Nephron progenitor cell (in vitro differentiated cells): ENCODE measurements around the gene DUS2.

Source experiments
- DNase-seq: peaks from one replicate; pipeline ENCODE4 v3.0.0; 2021
- H3K27ac Mint-ChIP-seq: 2 replicates; pipeline ENCODE4 v1.8.0; 2021; ENCODE audit warnings: mild to moderate bottlenecking, moderate library complexity, mixed read lengths
- H3K27me3 Mint-ChIP-seq: 2 replicates; pipeline ENCODE4 v1.8.0; 2021; ENCODE audit warnings: mild to moderate bottlenecking, low read depth, mixed read lengths; ENCODE audit not compliant: poor library complexity
- H3K36me3 Mint-ChIP-seq: 2 replicates; pipeline ENCODE4 v1.8.0; 2021; ENCODE audit warnings: low read depth, mixed read lengths
- H3K4me1 Mint-ChIP-seq: 2 replicates; pipeline ENCODE4 v1.8.0; 2021; ENCODE audit warnings: mixed read lengths
- H3K4me3 Mint-ChIP-seq: 2 replicates; pipeline ENCODE4 v1.8.0; 2021; ENCODE audit warnings: mild to moderate bottlenecking, moderate library complexity, mixed read lengths
- H3K9me3 Mint-ChIP-seq: 2 replicates; pipeline ENCODE4 v1.8.0; 2021; ENCODE audit warnings: mild to moderate bottlenecking, moderate library complexity, mixed read lengths
- TF ChIP-seq, protein P1 (sequence below): fragments of 200-600 bp; sonication (generic); IDR thresholded peaks from 2 replicates; pipeline ENCODE4 v1.5.0; 2021; ENCODE audit warnings: antibody characterized with exemption

DUS2 gene

GRCh38 chr16:68074850-68075555, 51.9 kb downstream of the DUS2 start:
- TF ChIP-seq, protein P1, sequence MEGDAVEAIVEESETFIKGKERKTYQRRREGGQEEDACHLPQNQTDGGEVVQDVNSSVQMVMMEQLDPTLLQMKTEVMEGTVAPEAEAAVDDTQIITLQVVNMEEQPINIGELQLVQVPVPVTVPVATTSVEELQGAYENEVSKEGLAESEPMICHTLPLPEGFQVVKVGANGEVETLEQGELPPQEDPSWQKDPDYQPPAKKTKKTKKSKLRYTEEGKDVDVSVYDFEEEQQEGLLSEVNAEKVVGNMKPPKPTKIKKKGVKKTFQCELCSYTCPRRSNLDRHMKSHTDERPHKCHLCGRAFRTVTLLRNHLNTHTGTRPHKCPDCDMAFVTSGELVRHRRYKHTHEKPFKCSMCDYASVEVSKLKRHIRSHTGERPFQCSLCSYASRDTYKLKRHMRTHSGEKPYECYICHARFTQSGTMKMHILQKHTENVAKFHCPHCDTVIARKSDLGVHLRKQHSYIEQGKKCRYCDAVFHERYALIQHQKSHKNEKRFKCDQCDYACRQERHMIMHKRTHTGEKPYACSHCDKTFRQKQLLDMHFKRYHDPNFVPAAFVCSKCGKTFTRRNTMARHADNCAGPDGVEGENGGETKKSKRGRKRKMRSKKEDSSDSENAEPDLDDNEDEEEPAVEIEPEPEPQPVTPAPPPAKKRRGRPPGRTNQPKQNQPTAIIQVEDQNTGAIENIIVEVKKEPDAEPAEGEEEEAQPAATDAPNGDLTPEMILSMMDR: no peak
- peaks cover 46% of the 10 kb centered on the region for H3K4me1 Mint-ChIP-seq
- H3K4me3 Mint-ChIP-seq: no peak overlapping the region
- no peak for DNase-seq
- peaks cover 59% of the 10 kb centered on the region for H3K36me3 Mint-ChIP-seq
- no peak overlapping the region for H3K27ac Mint-ChIP-seq
- H3K27me3 Mint-ChIP-seq: peaks cover 3% of the 10 kb centered on the region
- H3K9me3 Mint-ChIP-seq: no peaks in the 10 kb centered on the region

DNA sequence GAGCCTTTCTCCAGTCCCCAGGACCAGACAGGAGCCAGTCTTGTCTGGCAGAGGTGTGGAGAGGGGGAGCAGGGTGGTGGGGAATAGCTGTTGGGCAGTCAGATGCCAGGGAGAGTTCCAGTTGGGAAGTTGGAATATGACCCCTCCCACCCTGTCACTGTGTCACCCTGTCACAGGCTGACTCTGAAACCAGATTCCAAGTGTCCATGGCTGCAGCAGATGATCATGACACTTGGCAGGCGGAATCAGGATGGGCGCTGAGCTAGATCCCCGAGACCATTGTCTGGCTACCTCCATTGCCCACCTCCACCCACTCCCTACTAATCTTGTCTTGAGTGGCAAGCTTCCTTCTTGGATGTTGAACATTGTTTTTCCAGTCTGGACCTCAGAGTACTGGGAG, 52.9 kb downstream of the DUS2 start:
- Mint-ChIP-seq H3K4me3 (no peak overlapping the region), H3K27ac (no peak overlapping the region), H3K4me1 (peaks cover 46% of the 10 kb centered on the region), H3K9me3 (no peaks in the 10 kb centered on the region), H3K36me3 (peaks cover 49% of the 10 kb centered on the region), H3K27me3 (peaks cover 3% of the 10 kb centered on the region)
- no peak for DNase-seq
- TF ChIP-seq, protein P1: no peak

GRCh38 chr16:68076560-68076959, 53.5 kb downstream of the DUS2 start:
- DNase-seq: no peak
- H3K4me3 Mint-ChIP-seq: no peak overlapping the region
- H3K4me1 Mint-ChIP-seq: peaks cover 48% of the 10 kb centered on the region
- H3K9me3 Mint-ChIP-seq: no peaks in the 10 kb centered on the region
- no peak overlapping the region for H3K27ac Mint-ChIP-seq
- TF ChIP-seq, protein P1: no peak
- peaks cover 44% of the 10 kb centered on the region for H3K36me3 Mint-ChIP-seq
- H3K27me3 Mint-ChIP-seq: peaks cover 3% of the 10 kb centered on the region

DNA sequence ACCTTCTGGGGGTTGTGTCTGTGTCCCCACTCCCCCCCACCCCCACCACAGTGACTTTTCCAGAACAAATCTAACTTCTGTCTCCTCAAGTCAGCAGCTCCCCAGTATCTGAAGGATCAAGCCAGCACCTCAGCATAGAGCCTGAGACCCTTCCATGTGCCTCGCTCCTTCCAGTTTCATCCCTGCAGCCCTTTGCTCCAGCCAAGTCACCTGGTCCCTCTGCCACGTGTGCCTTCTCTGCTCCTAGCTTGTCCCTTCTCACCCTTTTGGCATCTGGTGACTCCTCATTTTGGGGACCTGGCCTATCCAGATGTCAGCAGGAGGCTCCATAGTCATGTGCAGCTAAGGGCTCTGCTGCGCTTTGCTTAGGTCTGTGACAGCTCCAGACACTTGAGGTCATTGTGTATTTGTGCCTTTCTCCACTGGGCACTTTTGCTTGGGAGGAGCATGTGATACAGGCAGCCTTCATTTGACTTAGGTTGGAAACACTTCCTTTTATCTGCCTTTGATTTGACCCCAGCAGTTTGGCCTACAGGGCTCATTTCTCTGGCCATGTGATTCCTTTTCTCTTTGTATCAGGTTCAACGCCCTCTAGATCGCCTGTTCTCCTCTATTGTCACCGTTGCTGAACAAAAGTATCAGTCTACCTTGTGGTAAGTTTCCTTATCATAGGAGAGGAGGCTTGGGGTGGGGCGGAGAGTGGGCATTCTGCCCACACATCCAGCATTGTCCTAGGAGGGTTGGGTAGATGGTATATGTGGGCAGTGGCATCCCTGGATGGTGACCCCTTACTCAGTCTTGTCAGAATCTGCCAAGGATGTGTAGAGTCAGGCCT, 55.0 kb downstream of the DUS2 start:
- TF ChIP-seq, protein P1: no peak

DNA sequence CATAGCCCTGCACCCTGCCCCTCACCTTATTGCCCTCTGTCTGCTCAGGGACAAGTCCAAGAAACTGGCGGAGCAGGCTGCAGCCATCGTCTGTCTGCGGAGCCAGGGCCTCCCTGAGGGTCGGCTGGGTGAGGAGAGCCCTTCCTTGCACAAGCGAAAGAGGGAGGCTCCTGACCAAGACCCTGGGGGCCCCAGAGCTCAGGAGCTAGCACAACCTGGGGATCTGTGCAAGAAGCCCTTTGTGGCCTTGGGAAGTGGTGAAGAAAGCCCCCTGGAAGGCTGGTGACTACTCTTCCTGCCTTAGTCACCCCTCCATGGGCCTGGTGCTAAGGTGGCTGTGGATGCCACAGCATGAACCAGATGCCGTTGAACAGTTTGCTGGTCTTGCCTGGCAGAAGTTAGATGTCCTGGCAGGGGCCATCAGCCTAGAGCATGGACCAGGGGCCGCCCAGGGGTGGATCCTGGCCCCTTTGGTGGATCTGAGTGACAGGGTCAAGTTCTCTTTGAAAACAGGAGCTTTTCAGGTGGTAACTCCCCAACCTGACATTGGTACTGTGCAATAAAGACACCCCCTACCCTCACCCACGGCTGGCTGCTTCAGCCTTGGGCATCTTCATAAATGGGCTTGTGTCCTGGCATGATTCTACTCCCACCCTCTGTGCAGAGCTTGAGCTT, 55.8 kb downstream of the DUS2 start:
- peaks cover 70% of the 10 kb centered on the region for H3K4me1 Mint-ChIP-seq
- peaks cover 32% of the 10 kb centered on the region for H3K36me3 Mint-ChIP-seq
- H3K27me3 Mint-ChIP-seq: no peaks in the 10 kb centered on the region
- no peaks in the 10 kb centered on the region for H3K9me3 Mint-ChIP-seq
- DNase-seq: no peak
- H3K4me3 Mint-ChIP-seq: no peak overlapping the region
- TF ChIP-seq, protein P1: no peak
- no peak overlapping the region for H3K27ac Mint-ChIP-seq

More for the DNA sequence above, 55.0 kb downstream of the DUS2 start:
- peaks cover 35% of the 10 kb centered on the region for H3K36me3 Mint-ChIP-seq
- no peak for DNase-seq
- H3K4me1 Mint-ChIP-seq: peaks cover 63% of the 10 kb centered on the region
- H3K27ac Mint-ChIP-seq: no peak overlapping the region
- no peaks in the 10 kb centered on the region for H3K9me3 Mint-ChIP-seq
- no peak overlapping the region for H3K4me3 Mint-ChIP-seq
- H3K27me3 Mint-ChIP-seq: no peaks in the 10 kb centered on the region
